Measurements from ENCODE around the gene TBC1D16.
"Not testable (repeated sequence)": the region's sequence is repeated elsewhere in the genome, so short reads cannot be mapped to it uniquely, and the experiment has no call there.

The TBC1D16 gene

GRCh38 chr17:79969906-79970305 lies 65.8 kb downstream of the TBC1D16 start:
- DNase-seq = no peak

GRCh38 chr17:79968116-79968515 lies 67.6 kb downstream of the TBC1D16 start:
- DNase-seq = no peak

- no peak for DNase-seq
Observed at GRCh38 chr17:79966681-79967080, 69.0 kb downstream of the TBC1D16 start.

GRCh38 chr17:79965806-79966205 lies 69.9 kb downstream of the TBC1D16 start:
- DNase-seq = no peak

- not testable (repeated sequence) for DNase-seq
Observed at GRCh38 chr17:79962467-79962866, 73.2 kb downstream of the TBC1D16 start.

GRCh38 chr17:79961567-79961966 lies 74.1 kb downstream of the TBC1D16 start:
- not testable (repeated sequence) for DNase-seq

GRCh38 chr17:79960788-79961522 lies 74.7 kb downstream of the TBC1D16 start:
- no peak for DNase-seq

GRCh38 chr17:79959042-79959441 lies 76.6 kb downstream of the TBC1D16 start:
- DNase-seq = no peak

- no peak for DNase-seq
Observed at GRCh38 chr17:79956853-79957252, 78.8 kb downstream of the TBC1D16 start.

- not testable (repeated sequence) for DNase-seq
Observed at GRCh38 chr17:79956441-79956735, 79.3 kb downstream of the TBC1D16 start.

GRCh38 chr17:79955691-79956440 lies 79.8 kb downstream of the TBC1D16 start:
- no peak for DNase-seq

- no peak for DNase-seq
Observed at GRCh38 chr17:79955167-79955549, 80.5 kb downstream of the TBC1D16 start.

- DNase-seq = peak; percentile 52
Observed at GRCh38 chr17:79954281-79955166, 81.1 kb downstream of the TBC1D16 start.

GRCh38 chr17:79953335-79953734 lies 82.3 kb downstream of the TBC1D16 start:
- DNase-seq = no peak

- no peak for DNase-seq
Observed at GRCh38 chr17:79952901-79953300, 82.8 kb downstream of the TBC1D16 start.

- no peak for DNase-seq
Observed at GRCh38 chr17:79952265-79952877, 83.3 kb downstream of the TBC1D16 start.

GRCh38 chr17:79951361-79952264 lies 84.1 kb downstream of the TBC1D16 start:
- peak; percentile 15 for DNase-seq

GRCh38 chr17:79950751-79951150 lies 84.9 kb downstream of the TBC1D16 start:
- DNase-seq = no peak

- no peak for DNase-seq
Observed at GRCh38 chr17:79950306-79950705, 85.4 kb downstream of the TBC1D16 start.

- no peak for DNase-seq
Observed at GRCh38 chr17:79949656-79950209, 85.9 kb downstream of the TBC1D16 start.

- DNase-seq = no peak
Observed at GRCh38 chr17:79948945-79949655, 86.6 kb downstream of the TBC1D16 start.
